GM06990 (cell line): Measurements from ENCODE around the gene MED9.

Experiments used
- DNase-seq: peaks from one replicate; pipeline ENCODE4 v3.0.0-alpha.2; 2011; ENCODE audit not compliant: insufficient read length; ENCODE audit errors: extremely low read depth
- H3K27me3 ChIP-seq: replicated peaks from 2 replicates; pipeline ENCODE4 v1.6.0; 2011; ENCODE audit warnings: low read length; ENCODE audit not compliant: control insufficient read depth, insufficient read depth
- H3K36me3 ChIP-seq: 2 replicates; pipeline ENCODE4 v1.5.1; 2011; ENCODE audit warnings: low read length; ENCODE audit not compliant: control insufficient read depth, insufficient read depth
- H3K4me3 ChIP-seq: replicated peaks from 2 replicates; pipeline ENCODE4 v1.5.1; 2011; ENCODE audit warnings: low read depth, mild to moderate bottlenecking, control low read depth, low read length
- TF ChIP-seq, protein P1 (sequence below): IDR thresholded peaks from 2 replicates; pipeline ENCODE4 v1.5.1; 2011; ENCODE audit warnings: low read length, control low read depth, mild to moderate bottlenecking, inconsistent platforms; ENCODE audit not compliant: insufficient read depth, poor library complexity, severe bottlenecking

Gene MED9

DNA sequence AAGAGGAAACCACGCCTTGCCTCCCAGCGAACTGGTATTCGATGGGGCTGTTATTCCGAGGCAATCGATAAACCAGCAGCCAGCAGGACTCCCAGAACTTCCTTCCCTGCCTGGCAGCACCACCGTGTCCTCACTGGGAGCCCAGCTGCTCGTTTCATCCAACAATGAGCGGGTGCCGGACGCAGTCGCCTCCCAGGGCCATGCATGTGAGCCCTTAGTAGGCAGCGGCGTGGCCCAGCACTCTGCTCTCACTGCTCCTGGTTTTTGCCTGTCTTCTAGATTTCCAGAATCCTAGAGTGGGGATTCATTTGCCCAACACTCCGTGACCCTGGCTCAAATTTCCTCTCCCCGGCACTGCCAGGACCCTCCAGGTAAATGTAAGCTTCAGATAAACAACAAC lies 48.5 kb downstream of the MED9 start:
- DNase-seq = no peak
- TF ChIP-seq, protein P1, sequence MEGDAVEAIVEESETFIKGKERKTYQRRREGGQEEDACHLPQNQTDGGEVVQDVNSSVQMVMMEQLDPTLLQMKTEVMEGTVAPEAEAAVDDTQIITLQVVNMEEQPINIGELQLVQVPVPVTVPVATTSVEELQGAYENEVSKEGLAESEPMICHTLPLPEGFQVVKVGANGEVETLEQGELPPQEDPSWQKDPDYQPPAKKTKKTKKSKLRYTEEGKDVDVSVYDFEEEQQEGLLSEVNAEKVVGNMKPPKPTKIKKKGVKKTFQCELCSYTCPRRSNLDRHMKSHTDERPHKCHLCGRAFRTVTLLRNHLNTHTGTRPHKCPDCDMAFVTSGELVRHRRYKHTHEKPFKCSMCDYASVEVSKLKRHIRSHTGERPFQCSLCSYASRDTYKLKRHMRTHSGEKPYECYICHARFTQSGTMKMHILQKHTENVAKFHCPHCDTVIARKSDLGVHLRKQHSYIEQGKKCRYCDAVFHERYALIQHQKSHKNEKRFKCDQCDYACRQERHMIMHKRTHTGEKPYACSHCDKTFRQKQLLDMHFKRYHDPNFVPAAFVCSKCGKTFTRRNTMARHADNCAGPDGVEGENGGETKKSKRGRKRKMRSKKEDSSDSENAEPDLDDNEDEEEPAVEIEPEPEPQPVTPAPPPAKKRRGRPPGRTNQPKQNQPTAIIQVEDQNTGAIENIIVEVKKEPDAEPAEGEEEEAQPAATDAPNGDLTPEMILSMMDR = no peak
- Histone ChIP-seq H3K27me3 (no peaks in the 10 kb centered on the region), H3K4me3 (no peak overlapping the region), H3K36me3 (no peaks in the 10 kb centered on the region)

DNA sequence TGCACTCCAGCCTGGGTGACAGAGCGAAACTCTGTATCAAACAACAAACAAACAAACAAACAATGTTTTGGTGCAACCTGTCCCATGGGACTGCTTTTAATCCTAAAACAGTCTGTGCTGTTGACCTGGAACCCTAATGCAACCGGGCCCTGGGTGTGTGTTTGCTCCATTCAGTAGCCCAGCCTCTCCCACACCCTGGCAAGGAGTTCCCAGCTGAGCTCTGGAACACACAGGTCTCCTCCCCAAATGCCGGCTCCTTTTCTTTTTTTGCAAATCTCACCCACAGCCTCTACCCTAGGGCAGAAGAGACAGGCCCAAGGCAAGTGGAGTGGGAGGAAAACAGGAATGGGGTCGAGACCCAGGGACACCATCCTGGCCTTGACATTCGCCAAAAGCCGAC lies 49.2 kb downstream of the MED9 start:
- Histone ChIP-seq H3K36me3 (no peaks in the 10 kb centered on the region), H3K4me3 (no peak overlapping the region), H3K27me3 (no peaks in the 10 kb centered on the region)
- TF ChIP-seq, protein P1 = no peak
- no peak for DNase-seq

DNA sequence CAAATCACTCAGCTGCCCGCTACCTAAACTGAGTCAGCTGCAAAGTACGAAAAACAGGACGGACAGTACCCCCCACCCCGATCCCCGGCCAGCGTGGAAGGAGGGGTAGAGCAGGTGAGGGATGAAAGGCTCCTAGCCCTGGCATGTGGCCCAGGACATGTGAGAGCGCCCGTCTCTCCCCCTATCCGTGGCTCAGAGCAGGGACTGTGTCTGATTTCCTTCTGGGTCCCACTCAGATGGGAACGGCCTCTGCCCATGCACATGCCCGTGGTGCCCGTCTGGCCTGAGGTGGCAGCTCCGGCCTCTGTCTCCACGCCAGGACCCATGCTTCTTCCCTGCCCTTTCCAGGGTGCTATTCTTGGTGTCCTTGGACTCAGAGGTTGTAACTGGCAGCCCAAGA lies 49.6 kb downstream of the MED9 start:
- Histone ChIP-seq H3K36me3 (no peaks in the 10 kb centered on the region), H3K27me3 (no peaks in the 10 kb centered on the region), H3K4me3 (no peak overlapping the region)
- TF ChIP-seq, protein P1 = no peak
- no peak for DNase-seq

DNA sequence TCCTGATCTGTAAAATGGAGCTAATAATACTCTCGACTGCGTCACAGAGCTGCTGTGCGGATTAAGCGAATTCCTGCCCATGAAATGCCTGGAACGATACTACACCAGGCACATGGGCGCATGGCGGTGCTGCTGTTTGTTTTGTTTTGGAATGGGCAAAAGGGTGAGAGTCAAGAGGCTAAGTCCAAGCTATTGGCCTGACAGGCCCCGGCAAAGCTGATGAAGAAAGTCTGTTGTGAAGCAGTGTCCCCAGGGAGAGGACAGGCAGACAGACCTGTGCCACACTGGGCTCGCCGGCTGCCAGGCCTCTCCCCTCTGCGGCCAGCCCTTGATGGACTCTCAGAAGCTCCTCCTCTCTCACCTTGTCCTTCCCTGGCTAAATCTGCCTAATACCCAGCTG lies 50.7 kb downstream of the MED9 start:
- TF ChIP-seq, protein P1 = no peak
- no peak for DNase-seq
- Histone ChIP-seq H3K36me3 (no peaks in the 10 kb centered on the region), H3K4me3 (no peak overlapping the region), H3K27me3 (no peaks in the 10 kb centered on the region)

DNA sequence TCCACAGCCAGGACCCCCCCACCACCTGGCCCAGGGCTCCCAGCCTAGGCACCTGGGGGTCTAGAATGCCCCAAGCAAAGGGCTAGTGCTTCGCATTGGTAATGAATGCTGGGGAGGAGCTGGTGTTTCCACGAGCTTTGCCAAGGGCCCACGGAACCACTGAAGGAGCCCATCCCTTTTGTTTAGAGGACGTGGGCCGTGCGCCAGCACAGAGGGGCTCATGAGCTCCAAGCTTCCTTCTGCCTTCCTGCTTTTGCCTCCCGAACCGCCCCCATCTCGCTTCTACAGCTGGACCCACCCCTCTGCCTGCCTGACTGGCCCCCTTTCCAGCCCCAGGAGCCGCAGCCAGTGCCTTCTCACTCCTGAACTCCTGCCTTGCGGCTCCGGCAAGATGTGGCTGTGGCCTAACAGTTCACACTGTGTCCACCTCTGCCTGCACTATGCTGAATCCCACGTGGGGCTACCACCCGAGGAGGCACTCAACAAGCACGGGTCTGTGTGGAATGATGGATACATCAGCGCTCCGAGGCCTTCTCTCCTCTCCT lies 51.2 kb downstream of the MED9 start:
- Histone ChIP-seq H3K27me3 (no peaks in the 10 kb centered on the region), H3K4me3 (no peak overlapping the region), H3K36me3 (no peaks in the 10 kb centered on the region)
- DNase-seq = no peak
- TF ChIP-seq, protein P1 = no peak
